ENCODE results near the gene ZSCAN30.

ZSCAN30 gene

GRCh38 chr18:35290094-35290735, at the start of gene ZSCAN30:
Gene ZSCAN30 (minus strand): TSS chr18:35290229. CDS start chr18:35264352, 25,877 bp downstream.
- DNase-seq = peak; percentile 93

GRCh38 chr18:35337286-35337685, 47.3 kb upstream of the ZSCAN30 start:
- DNase-seq = no peak

- DNase-seq = peak; percentile 90
Observed at GRCh38 chr18:35335866-35336265, 45.8 kb upstream of the ZSCAN30 start.

GRCh38 chr18:35334821-35335220, 44.8 kb upstream of the ZSCAN30 start:
- no peak for DNase-seq

GRCh38 chr18:35334212-35334611, 44.2 kb upstream of the ZSCAN30 start:
- no peak for DNase-seq

GRCh38 chr18:35331367-35332087, 41.5 kb upstream of the ZSCAN30 start:
- no peak for DNase-seq

- no peak for DNase-seq
Observed at GRCh38 chr18:35328868-35329267, 38.8 kb upstream of the ZSCAN30 start.

- no peak for DNase-seq
Observed at GRCh38 chr18:35326695-35327387, 36.8 kb upstream of the ZSCAN30 start.

GRCh38 chr18:35324926-35325655, 35.1 kb upstream of the ZSCAN30 start:
- DNase-seq = no peak

GRCh38 chr18:35322486-35323458, 32.7 kb upstream of the ZSCAN30 start:
- no peak for DNase-seq

GRCh38 chr18:35311496-35311895, 21.5 kb upstream of the ZSCAN30 start:
- no peak for DNase-seq

GRCh38 chr18:35306588-35307250, 16.7 kb upstream of the ZSCAN30 start:
- DNase-seq = no peak

GRCh38 chr18:35303610-35304009, 13.6 kb upstream of the ZSCAN30 start:
- DNase-seq = no peak

- DNase-seq = no peak
Observed at GRCh38 chr18:35296060-35296459, 6.0 kb upstream of the ZSCAN30 start.

GRCh38 chr18:35291166-35291565, 1.1 kb upstream of the ZSCAN30 start:
- no peak for DNase-seq

- no peak for DNase-seq
Observed at GRCh38 chr18:35289727-35290093, 319 bp downstream of the ZSCAN30 start.

GRCh38 chr18:35289293-35289692, 736 bp downstream of the ZSCAN30 start:
- DNase-seq = no peak

- no peak for DNase-seq
Observed at GRCh38 chr18:35284841-35285240, 5.2 kb downstream of the ZSCAN30 start.

- DNase-seq = no peak
Observed at GRCh38 chr18:35283923-35284794, 5.9 kb downstream of the ZSCAN30 start.

GRCh38 chr18:35282353-35282752, 7.7 kb downstream of the ZSCAN30 start:
- DNase-seq = no peak

GRCh38 chr18:35278969-35279368, 11.1 kb downstream of the ZSCAN30 start:
- DNase-seq = no peak

Data from NCI-H2171 treated with DMSO at 0.1 percent for 48 hours (cell line).